ENCODE data around the gene PTGIS.

- TF ChIP-seq POLR2AphosphoS5 (IDR thresholded peaks at IDR 0.05; ENCODE audit: low read depth, low read length) (no peak), POLR2A (IDR thresholded peaks at IDR 0.05; ENCODE audit: low read depth, low read length) (no peak), TAF1 (IDR thresholded peaks at IDR 0.05; ENCODE audit: borderline replicate concordance, low read depth, low read length) (no peak)
Observed at GRCh38 chr20:49471397-49471796, 96.5 kb downstream of the PTGIS start.
